Upper lobe of left lung (tissue), 4 donors: ENCODE measurements around the gene CKAP2L.

Source experiments
- EP300 ChIP-seq, 4 donors: sonication (generic); formaldehyde crosslinking; IDR thresholded peaks; one replicate each; pipeline ENCODE4 v1.5.1; 2017; ENCODE audit warnings: antibody characterized with exemption in 4 of 4, control low read depth in 2 of 4
- POLR2A ChIP-seq, 4 donors: fragments of 450-650 bp; IDR thresholded peaks; one replicate each; pipeline ENCODE4 v1.5.1; 2016 to 2017; ENCODE audit warnings: antibody characterized with exemption in 4 of 4, mild to moderate bottlenecking in 2 of 4
- TF ChIP-seq, protein P1 (sequence below), 6 experiments: fragments of 450-650 bp in 4 of 6; fragments of 200-600 bp in 2 of 6; sonication (generic) in 2 of 6; IDR thresholded peaks; one replicate each; pipeline ENCODE4 v1.5.1; 2016 to 2019; ENCODE audit warnings: antibody characterized with exemption in 6 of 6

DNA sequence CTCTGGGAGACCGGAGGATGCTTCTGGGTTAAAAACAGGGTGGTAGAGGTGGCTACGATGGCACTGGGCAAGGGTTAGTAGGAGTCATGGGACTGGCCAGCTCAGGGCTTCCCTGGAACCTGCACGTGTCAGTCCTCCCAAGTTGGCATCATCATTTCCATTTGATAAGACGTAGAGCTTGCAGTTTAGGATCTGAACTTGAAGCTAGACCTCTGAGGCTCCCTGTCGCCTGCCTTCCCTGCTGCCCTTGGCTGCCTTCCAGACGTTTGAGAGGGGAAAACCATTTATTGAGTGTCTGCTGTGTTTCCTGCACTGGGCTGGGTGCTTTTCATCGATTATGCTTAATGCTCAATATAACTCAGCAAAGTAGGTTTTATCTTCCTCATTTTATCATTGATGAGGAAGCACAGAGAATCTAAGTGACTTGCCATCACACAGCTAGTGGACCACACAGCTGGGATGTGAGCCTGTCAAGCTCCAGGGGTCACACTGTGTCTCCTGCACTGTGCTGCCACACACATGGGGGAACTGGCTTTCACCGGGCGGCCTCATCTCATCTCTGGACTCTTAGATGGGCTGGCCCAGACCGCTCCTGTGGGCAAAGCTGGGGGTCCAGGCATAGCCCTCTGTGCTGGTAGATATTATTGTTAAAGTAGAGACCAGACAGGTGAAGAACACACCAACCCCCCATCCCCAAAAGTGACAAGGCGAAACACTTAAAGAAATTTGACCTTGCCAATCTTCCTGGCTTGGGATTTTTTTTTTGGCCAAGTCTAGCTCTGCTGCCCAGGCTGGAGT lies 35.8 kb downstream of the CKAP2L start:
- TF ChIP-seq EP300 (IDR thresholded peaks at IDR 0.05) (no peak), POLR2A (IDR thresholded peaks at IDR 0.05) (no peak)
- TF ChIP-seq, protein P1, sequence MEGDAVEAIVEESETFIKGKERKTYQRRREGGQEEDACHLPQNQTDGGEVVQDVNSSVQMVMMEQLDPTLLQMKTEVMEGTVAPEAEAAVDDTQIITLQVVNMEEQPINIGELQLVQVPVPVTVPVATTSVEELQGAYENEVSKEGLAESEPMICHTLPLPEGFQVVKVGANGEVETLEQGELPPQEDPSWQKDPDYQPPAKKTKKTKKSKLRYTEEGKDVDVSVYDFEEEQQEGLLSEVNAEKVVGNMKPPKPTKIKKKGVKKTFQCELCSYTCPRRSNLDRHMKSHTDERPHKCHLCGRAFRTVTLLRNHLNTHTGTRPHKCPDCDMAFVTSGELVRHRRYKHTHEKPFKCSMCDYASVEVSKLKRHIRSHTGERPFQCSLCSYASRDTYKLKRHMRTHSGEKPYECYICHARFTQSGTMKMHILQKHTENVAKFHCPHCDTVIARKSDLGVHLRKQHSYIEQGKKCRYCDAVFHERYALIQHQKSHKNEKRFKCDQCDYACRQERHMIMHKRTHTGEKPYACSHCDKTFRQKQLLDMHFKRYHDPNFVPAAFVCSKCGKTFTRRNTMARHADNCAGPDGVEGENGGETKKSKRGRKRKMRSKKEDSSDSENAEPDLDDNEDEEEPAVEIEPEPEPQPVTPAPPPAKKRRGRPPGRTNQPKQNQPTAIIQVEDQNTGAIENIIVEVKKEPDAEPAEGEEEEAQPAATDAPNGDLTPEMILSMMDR (IDR thresholded peaks at IDR 0.05), result no peak
